ENCODE measurements around the gene ZNF808.
A peak's percentile ranks its signal among the peaks of the same experiment; 100 is the strongest.
"Not testable (repeated sequence)": the region's sequence is repeated elsewhere in the genome, so short reads cannot be mapped to it uniquely, and the experiment has no call there.

ZNF808 gene

DNA sequence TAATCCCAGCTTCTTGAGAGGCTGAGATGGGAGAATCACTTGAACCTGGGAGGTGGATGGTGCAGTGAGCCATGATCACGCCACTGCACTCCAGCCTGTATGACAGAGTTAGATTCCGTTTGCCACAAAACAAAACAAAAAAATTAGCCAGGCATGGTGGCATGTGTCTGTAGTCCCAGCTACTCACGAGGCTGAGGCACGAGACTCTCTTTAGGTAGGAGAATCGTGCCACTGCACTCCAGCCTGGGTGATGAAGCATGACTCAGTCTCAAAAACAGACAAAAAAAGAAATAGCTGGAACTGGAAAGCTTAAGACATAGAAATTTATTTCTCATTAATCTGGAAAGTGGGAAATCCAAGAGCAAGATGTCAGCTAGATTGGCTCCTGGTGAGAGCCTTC, 20.2 kb upstream of the ZNF808 start:
- H3K4me3 ChIP-seq (ENCODE audit: low read depth, low read length), result no peak overlapping the region
- no peak for DNase-seq (ENCODE audit: low read depth)
- TF ChIP-seq CTCF (IDR thresholded peaks at IDR 0.05; ENCODE audit: insufficient read depth, low read depth, low read length, missing control alignments), result no peak

- no peak for DNase-seq (ENCODE audit: low read depth)
- no peak overlapping the region for H3K4me3 ChIP-seq (ENCODE audit: low read depth, low read length)
- no peak for TF ChIP-seq CTCF (IDR thresholded peaks at IDR 0.05; ENCODE audit: insufficient read depth, low read depth, low read length, missing control alignments)
Observed at GRCh38 chr19:52516191-52516590, 11.3 kb upstream of the ZNF808 start.

DNA sequence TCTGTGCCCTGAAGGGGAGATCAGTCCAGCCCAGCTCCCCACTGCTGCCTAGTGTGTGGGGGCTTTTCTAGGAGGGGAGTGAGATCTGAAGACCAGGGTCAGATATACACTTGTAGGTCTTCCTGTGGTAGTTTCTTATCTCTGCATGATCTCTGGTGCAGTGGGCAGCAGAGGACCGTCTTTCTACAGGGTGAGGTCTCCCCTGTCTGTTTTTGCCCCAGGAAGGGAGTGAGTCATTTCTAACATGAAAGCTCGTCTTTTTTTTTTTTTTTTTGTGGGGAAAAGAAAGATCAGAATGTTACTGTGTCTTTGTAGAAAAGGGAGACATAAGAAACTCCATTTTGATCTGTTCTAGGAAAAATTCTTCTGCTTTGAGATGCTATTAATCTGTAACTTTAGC, 8.8 kb upstream of the ZNF808 start:
- DNase-seq (ENCODE audit: low read depth), result no peak
- no peak overlapping the region for H3K4me3 ChIP-seq (ENCODE audit: low read depth, low read length)
- no peak for TF ChIP-seq CTCF (IDR thresholded peaks at IDR 0.05; ENCODE audit: insufficient read depth, low read depth, low read length, missing control alignments)

DNA sequence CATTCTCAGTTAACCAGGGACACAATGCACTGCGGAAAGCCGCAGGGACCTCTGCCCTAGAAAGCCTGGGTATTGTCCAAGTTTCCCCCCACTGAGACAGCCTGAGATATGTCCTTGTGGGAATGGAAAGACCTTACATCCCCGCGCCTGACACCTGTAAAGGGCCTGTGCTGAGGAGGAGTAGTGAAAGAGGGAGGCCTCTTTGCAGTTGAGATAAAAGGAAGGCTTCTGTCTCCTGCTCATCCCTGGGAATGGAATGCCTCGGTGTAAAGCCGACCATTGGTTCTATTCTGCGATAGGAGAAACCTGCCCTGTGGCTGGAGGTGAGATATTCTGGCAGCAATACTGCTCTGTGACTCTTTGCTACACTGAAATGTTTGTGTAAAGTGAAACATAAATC, 8.3 kb upstream of the ZNF808 start:
- not testable (repeated sequence) for H3K4me3 ChIP-seq (ENCODE audit: low read depth, low read length); DNase-seq (ENCODE audit: low read depth)

- no peak overlapping the region for H3K4me3 ChIP-seq (ENCODE audit: low read depth, low read length)
- no peak for TF ChIP-seq CTCF (IDR thresholded peaks at IDR 0.05; ENCODE audit: insufficient read depth, low read depth, low read length, missing control alignments)
- DNase-seq (ENCODE audit: low read depth), result no peak
Observed at GRCh38 chr19:52520013-52520412, 7.5 kb upstream of the ZNF808 start.

DNA sequence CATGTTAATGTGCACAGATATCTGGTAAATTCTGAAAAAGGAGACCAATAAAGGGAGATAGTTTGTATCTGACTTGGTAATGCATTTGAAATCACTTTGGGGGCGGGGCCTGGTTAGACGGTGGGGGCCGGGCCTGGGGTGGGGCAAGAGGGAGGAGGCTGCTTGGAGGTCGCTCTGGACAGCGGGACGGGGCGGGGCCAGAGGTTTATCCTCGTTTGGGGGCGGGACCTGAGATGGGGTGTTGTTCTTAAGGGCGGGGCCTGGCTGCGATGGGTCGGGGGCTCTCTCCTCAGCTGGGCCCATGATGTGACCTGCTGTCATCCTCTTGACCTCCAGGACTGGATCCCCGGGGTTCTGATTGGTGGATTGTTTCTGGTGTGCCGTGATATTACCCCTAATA, 4.9 kb upstream of the ZNF808 start:
- no peak overlapping the region for H3K4me3 ChIP-seq (ENCODE audit: low read depth, low read length)
- TF ChIP-seq CTCF (IDR thresholded peaks at IDR 0.05; ENCODE audit: insufficient read depth, low read depth, low read length, missing control alignments), result no peak
- DNase-seq (ENCODE audit: low read depth), result no peak

GRCh38 chr19:52524086-52524485, 3.4 kb upstream of the ZNF808 start:
- no peak overlapping the region for H3K4me3 ChIP-seq (ENCODE audit: low read depth, low read length)
- DNase-seq (ENCODE audit: low read depth), result no peak
- TF ChIP-seq CTCF (IDR thresholded peaks at IDR 0.05; ENCODE audit: insufficient read depth, low read depth, low read length, missing control alignments), result no peak

DNA sequence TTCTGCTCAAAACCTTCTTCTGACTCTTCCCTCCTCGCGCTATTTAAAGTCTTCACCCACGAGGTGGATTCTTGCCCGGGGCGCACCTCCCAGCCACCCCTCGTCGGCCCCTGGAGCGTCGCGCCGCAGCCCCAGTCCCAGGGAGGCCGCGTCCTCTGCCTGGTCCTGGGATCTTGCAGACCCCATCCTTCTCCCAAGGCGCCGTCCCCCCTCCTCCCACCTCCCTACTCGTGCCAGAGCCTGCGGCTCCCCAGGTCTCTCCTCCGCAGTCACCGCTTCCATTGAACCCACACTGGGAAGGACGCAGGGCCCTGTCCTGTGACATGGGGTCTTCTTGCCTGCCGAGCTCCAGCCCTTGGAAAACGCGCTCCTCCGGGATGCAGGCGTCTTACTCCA, 486 bp downstream of the ZNF808 start:
- no peak for TF ChIP-seq CTCF (IDR thresholded peaks at IDR 0.05; ENCODE audit: insufficient read depth, low read depth, low read length, missing control alignments)
- H3K4me3 ChIP-seq (ENCODE audit: low read depth, low read length), result peak overlapping the region; percentile 82
- peak; percentile 2 for DNase-seq (ENCODE audit: low read depth)
